Cardiac muscle cell (in vitro differentiated cells and primary cell): ENCODE data around the gene ITSN1. TPM values are rescaled to one million over a fixed set of nuclear protein-coding genes. Genes with fewer than 3 reads are reported as not detected.

Experiments used
- DNase-seq, 2 donors: peaks; one replicate each; pipeline versions ENCODE4 v3.0.0 to v3.0.0-alpha.2; 2010 to 2017; ENCODE audit warnings: low read depth in 1 of 2, low spot score in 1 of 2
- H3K27ac ChIP-seq: fragments of 200-600 bp; sonication (generic); 2 replicates; pipeline ENCODE4 v1.5.1; 2016
- H3K27me3 ChIP-seq: fragments of 200-600 bp; sonication (generic); 2 replicates; pipeline ENCODE4 v1.6.0; 2016; ENCODE audit warnings: control low read depth
- H3K36me3 ChIP-seq: fragments of 200-600 bp; sonication (generic); 2 replicates; pipeline ENCODE4 v1.5.1; 2016; ENCODE audit warnings: control low read depth
- H3K4me1 ChIP-seq: fragments of 200-600 bp; sonication (generic); 2 replicates; pipeline ENCODE4 v1.8.1; 2017; ENCODE audit warnings: low read depth, mild to moderate bottlenecking, mixed run types
- H3K4me3 ChIP-seq: fragments of 200-600 bp; sonication (generic); 2 replicates; pipeline ENCODE4 v1.5.1; 2016; ENCODE audit warnings: mild to moderate bottlenecking
- H3K9me3 ChIP-seq: fragments of 200-600 bp; sonication (generic); 2 replicates; pipeline ENCODE4 v1.5.1; 2017; ENCODE audit warnings: low read depth, mild to moderate bottlenecking, control low read depth
- polyA plus RNA-seq: library from polyadenylated mRNA; unstranded; fragments of >200 nt; fragmentation: Nextera tagmentation; extraction: Ambion mirVana; gene quantifications from 2 replicates; pipeline ENCODE4 v1.2.1, GENCODE V29; 2016
- total RNA-seq: library from RNA; depleted of rRNA; stranded (reverse); fragments of >200 nt; gene quantifications from 2 replicates; pipeline ENCODE4 v1.2.3, GENCODE V29; 2016
- TF ChIP-seq, protein P1 (sequence below): IDR thresholded peaks from 2 replicates; pipeline ENCODE4 v1.5.1; 2012; ENCODE audit warnings: low read depth, mild to moderate bottlenecking, low read length

ITSN1 gene
- total and polyA plus RNA-seq, 2 experiments from 2014 or later = 92.4 to 125 TPM

DNA sequence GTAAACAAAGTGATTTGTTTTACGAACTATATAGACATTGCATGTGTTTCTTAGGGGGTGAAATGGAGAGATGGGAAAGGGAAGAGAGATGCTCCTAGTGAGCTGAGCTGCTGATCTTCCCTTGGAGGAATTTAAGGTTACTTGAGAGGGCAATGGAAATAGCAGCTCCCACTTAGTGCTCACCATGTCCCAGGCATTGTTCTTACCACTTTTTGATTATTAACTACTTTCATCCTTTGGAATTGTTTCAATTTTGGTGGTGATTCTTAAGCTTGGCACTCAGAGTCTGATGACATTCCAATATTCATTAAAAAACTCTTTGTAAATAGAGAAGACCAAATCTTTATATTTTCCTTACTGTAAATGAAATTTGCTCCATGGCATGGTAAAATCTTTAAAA, 124.9 kb downstream of the ITSN1 start:
- Histone ChIP-seq H3K27me3 (no peaks in the 10 kb centered on the region), H3K27ac (no peak overlapping the region), H3K4me3 (no peak overlapping the region), H3K4me1 (no peaks in the 10 kb centered on the region), H3K36me3 (peaks cover 45% of the 10 kb centered on the region), H3K9me3 (no peaks in the 10 kb centered on the region)
- DNase-seq = no peak
- TF ChIP-seq, protein P1, sequence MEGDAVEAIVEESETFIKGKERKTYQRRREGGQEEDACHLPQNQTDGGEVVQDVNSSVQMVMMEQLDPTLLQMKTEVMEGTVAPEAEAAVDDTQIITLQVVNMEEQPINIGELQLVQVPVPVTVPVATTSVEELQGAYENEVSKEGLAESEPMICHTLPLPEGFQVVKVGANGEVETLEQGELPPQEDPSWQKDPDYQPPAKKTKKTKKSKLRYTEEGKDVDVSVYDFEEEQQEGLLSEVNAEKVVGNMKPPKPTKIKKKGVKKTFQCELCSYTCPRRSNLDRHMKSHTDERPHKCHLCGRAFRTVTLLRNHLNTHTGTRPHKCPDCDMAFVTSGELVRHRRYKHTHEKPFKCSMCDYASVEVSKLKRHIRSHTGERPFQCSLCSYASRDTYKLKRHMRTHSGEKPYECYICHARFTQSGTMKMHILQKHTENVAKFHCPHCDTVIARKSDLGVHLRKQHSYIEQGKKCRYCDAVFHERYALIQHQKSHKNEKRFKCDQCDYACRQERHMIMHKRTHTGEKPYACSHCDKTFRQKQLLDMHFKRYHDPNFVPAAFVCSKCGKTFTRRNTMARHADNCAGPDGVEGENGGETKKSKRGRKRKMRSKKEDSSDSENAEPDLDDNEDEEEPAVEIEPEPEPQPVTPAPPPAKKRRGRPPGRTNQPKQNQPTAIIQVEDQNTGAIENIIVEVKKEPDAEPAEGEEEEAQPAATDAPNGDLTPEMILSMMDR = no peak

DNA sequence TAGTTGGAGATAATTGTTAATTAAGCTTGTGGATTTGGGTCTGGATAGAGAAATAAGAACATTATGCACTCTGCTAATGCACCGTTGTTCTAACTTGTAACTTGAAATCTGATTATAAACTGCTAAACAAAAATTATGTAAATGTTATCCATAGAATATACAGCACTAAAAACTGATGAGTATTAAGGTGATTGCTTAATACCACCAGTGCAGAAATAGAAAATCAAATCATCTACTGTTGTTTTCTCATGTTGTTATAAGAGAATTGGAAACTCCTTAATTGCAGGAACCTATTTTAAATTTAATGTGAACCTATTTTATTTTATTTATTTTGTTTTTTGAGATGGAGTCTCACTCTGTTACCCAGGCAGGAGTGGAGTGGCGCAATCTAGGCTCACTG, 125.7 kb downstream of the ITSN1 start:
- Histone ChIP-seq H3K4me3 (no peak overlapping the region), H3K27me3 (no peaks in the 10 kb centered on the region), H3K36me3 (peaks cover 49% of the 10 kb centered on the region)

DNA sequence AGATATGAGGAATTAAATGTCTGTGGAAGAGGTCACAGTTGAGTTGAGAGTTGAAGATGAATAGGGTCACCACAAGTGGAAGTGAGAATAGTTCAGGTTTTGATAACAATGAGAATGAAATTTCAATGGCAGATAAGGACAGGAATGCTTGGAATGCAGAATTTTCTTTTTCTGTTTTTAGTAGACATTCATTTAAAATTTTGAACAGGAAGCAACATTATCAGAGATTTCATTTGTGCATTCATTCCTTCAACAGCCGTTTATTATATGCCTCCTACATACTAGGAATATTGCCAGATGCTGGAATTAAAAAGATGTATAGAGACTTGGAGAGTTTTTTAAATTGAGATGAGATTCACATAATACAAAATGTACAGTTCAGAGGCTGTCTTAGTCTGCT, 126.8 kb downstream of the ITSN1 start:
- H3K27ac ChIP-seq = no peak overlapping the region
- peak in 1 of 2 donors; percentile 30 for DNase-seq
- H3K36me3 ChIP-seq = peaks cover 53% of the 10 kb centered on the region
- no peaks in the 10 kb centered on the region for H3K27me3 ChIP-seq
- TF ChIP-seq, protein P1 = no peak
- H3K4me1 ChIP-seq = no peaks in the 10 kb centered on the region
- H3K4me3 ChIP-seq = no peak overlapping the region
- no peaks in the 10 kb centered on the region for H3K9me3 ChIP-seq

More for the DNA sequence above, 125.7 kb downstream of the ITSN1 start:
- no peak overlapping the region for H3K27ac ChIP-seq
- DNase-seq = no peak
- TF ChIP-seq, protein P1 = no peak
- H3K4me1 ChIP-seq = no peaks in the 10 kb centered on the region
- no peaks in the 10 kb centered on the region for H3K9me3 ChIP-seq

DNA sequence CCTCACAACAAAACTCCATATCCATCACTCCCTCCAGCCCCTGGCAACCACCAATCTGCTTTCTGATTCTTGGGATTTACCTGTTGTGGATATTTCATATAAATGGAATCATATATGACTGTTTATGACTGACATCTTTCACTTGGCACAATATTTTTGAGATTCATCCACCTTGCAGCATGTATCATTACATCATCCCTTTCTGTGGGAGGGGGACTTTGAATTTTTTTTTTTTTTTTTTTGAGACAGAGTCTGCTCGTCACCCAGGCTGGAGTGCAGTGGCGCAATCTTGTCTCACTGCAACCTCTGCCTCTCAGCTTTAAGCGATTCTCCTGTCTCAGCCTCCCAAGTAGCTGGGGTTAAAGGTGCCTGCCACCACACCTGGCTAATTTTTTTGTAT, 128.2 kb downstream of the ITSN1 start:
- TF ChIP-seq, protein P1 = no peak
- H3K4me3 ChIP-seq = no peak overlapping the region
- no peaks in the 10 kb centered on the region for H3K27me3 ChIP-seq
- H3K36me3 ChIP-seq = peaks cover 65% of the 10 kb centered on the region
- DNase-seq = no peak
- H3K4me1 ChIP-seq = no peaks in the 10 kb centered on the region
- H3K9me3 ChIP-seq = no peaks in the 10 kb centered on the region
- H3K27ac ChIP-seq = no peak overlapping the region

DNA sequence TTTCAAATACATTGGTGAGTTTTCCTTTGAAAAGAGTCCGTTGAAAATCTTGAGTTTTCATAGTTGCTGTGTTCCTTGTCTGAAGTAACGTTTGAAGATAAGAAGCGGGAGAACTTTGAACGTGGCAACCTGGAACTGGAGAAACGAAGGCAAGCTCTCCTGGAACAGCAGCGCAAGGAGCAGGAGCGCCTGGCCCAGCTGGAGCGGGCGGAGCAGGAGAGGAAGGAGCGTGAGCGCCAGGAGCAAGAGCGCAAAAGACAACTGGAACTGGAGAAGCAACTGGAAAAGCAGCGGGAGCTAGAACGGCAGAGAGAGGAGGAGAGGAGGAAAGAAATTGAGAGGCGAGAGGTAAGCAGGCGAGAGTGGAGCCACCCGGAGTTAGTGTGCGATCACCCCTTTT, 129.7 kb downstream of the ITSN1 start:
- H3K27me3 ChIP-seq = no peaks in the 10 kb centered on the region

More for the DNA sequence above, 129.7 kb downstream of the ITSN1 start:
- no peak for DNase-seq
- H3K36me3 ChIP-seq = peaks cover 61% of the 10 kb centered on the region
- H3K9me3 ChIP-seq = no peaks in the 10 kb centered on the region
- H3K4me1 ChIP-seq = no peaks in the 10 kb centered on the region
- TF ChIP-seq, protein P1 = no peak
- no peak overlapping the region for H3K4me3 ChIP-seq
- H3K27ac ChIP-seq = no peak overlapping the region
